AG10803 (cell line): ENCODE data around the gene DTNB.

ENCODE experiments used
- DNase-seq: peaks from one replicate; pipeline ENCODE4 v3.0.0; 2010; ENCODE audit warnings: low read depth
- H3K4me3 ChIP-seq: 2 replicates; pipeline ENCODE4 v1.5.1; 2011; ENCODE audit warnings: mild to moderate bottlenecking, low read length, control low read depth
- TF ChIP-seq, protein P1 (sequence below): conservative IDR thresholded peaks from 2 replicates; pipeline ENCODE4 v1.5.1; 2011; ENCODE audit warnings: mild to moderate bottlenecking, low read length, control low read depth, inconsistent platforms

DTNB gene

DNA sequence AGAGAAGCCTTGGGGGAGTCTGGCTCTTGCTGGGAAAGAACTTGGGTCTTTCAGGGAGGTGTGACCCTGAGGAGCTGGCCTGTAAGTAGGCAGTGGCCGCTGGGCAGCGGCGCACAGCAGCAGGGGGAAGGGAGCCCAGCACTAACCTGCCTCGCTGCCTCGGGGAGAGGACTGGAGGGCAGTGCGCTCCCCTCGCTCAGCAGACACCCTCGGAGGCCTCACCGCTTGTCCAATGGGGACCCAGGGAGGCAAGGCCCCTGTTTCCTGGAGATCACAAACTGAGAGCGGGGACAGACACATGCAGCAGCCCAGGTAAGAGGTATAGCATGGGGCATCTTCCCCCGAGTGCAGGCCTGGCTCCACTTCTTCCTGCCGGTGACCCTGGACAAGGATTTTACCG, 335.0 kb downstream of the DTNB start:
- H3K4me3 ChIP-seq: no peak overlapping the region
- TF ChIP-seq, protein P1, sequence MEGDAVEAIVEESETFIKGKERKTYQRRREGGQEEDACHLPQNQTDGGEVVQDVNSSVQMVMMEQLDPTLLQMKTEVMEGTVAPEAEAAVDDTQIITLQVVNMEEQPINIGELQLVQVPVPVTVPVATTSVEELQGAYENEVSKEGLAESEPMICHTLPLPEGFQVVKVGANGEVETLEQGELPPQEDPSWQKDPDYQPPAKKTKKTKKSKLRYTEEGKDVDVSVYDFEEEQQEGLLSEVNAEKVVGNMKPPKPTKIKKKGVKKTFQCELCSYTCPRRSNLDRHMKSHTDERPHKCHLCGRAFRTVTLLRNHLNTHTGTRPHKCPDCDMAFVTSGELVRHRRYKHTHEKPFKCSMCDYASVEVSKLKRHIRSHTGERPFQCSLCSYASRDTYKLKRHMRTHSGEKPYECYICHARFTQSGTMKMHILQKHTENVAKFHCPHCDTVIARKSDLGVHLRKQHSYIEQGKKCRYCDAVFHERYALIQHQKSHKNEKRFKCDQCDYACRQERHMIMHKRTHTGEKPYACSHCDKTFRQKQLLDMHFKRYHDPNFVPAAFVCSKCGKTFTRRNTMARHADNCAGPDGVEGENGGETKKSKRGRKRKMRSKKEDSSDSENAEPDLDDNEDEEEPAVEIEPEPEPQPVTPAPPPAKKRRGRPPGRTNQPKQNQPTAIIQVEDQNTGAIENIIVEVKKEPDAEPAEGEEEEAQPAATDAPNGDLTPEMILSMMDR: no peak
- DNase-seq: no peak

DNA sequence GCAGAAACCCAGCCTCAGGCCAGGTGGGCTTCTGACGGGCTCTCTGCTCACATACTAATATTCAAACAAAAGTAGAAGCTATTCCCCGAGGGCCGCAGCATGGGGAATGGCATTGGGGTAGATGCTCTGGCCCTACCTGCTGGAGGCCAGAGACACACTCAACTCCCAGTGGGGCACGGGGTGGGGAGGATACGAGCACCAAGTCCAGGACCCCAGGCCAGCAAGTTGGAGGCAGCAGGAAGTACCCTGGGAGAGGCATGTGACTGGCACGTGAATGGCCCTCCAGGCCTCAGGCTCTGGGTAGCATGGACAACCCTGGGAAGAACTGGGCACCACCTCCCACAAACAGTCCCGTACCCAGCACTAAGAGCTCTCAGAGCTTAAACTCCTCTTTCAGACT, 335.5 kb downstream of the DTNB start:
- H3K4me3 ChIP-seq: no peak overlapping the region
- DNase-seq: no peak
- TF ChIP-seq, protein P1: no peak

DNA sequence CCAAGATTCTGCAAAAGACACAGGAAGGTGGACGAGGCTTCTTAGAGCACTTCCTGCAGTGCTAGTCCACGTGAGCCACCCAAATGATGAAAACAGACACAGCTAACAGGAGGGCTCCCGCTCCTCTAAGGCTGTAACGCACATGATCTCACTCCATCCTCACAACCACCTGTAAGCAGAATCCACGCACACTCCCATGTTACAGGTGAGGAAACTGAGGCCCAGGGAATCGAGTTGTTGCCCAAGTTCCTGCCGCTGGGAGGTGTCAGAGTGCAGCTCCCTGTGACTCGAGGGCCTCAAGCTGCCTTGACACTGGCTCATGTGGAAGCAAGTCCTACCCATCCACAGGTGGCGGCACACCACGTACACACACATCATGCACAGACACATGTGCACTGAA, 336.1 kb downstream of the DTNB start:
- H3K4me3 ChIP-seq: no peak overlapping the region
- no peak for DNase-seq
- TF ChIP-seq, protein P1: no peak

DNA sequence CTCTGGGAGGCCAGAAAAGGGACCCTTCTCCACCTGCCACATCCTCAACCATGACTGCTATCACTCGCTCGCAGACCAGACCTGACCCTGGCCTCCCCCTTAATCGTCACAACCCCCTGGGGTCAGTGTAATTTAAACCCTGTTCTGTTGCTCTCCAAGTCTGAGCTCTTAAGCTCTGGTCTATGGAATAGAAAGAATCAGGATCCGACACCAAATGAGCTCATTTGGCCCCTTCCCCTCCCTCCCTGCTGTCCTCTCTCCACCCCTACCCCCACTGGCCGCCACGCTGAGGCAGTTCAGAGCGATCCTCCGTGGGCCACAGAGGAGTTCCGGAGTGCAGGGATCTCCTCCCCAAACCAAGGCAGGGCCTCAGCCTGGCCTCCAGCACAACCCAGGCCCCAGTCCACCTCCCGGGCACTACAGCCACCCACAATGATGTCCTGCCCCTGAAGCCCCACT, 337.0 kb downstream of the DTNB start:
- no peak for DNase-seq
- no peak overlapping the region for H3K4me3 ChIP-seq
- TF ChIP-seq, protein P1: no peak

DNA sequence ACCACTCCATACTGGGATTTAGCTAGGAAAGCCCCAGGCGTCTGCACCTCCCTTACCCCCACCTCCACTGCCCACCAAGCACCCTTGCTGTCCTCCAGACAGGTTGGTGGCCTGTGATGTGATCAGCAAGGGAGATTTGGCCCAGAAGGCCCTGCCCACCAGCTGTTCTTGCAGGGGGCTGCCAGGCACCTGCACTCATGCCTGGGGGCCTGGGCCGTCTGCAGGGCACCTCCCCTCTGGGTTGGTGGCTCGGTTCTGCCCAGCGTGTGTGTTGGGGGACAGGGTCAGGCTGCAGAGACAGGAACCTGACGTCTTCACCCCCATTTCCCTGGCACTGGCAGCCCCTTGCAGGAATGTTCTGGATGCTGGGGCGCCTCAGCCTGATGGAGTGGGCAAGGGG, 337.4 kb downstream of the DTNB start:
- TF ChIP-seq, protein P1: no peak
- H3K4me3 ChIP-seq: no peak overlapping the region
- DNase-seq: no peak

DNA sequence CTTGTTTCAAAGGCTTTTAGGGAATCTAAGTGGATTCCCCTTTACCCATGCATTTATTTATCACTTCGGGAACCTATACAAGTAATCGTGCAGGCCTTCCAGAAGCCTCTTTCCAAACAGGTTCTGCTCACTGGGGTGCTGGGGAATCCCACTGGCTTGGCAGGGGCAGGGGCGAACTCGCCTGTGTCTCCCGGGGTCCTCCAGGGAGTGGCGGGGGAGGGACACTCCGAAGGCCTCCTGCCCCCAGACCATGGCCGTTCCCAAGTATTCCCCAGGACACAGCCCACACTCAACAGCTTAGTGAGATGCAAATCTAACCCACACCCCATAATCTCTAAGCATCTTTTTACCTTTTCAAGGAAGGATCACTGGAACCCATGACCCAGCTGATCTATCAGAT, 338.2 kb downstream of the DTNB start:
- no peak overlapping the region for H3K4me3 ChIP-seq
- TF ChIP-seq, protein P1: no peak
- DNase-seq: no peak

DNA sequence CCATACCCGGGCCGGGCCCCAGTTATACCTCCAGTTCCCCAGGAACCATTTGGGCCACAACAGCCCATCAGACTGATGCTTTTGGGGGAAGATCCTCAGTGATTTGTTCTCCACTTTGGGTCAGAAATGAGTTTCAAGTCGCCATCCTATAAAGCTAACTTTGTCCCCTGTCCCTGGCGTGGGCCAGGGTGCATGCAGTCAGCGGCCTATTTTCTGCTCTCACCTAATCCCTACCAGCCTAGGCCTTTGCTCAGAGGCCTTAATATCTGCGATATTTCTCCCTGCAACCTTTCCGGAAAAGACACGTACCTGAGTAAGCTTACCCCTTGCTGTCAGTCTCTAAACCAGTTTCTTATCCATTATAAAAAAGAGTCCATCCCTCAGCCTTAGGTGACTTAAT, 338.9 kb downstream of the DTNB start:
- TF ChIP-seq, protein P1: no peak
- H3K4me3 ChIP-seq: no peak overlapping the region
- no peak for DNase-seq
